Measurements from ENCODE around the gene ABHD12.

- no peak for TF ChIP-seq CTCF (IDR thresholded peaks at IDR 0.05)
- no peak for TF ChIP-seq POLR2A (IDR thresholded peaks at IDR 0.05)
- no peak for TF ChIP-seq POLR2AphosphoS5 (IDR thresholded peaks at IDR 0.05)
- TF ChIP-seq EP300 (IDR thresholded peaks at IDR 0.05) = no peak
These were observed 33.9 kb upstream of the ABHD12 start for GRCh38 chr20:25424536-25424935.

Measured in stomach (tissue), 4 donors.